Activated CD8-positive, alpha-beta memory T cell treated with anti-CD3 and anti-CD28 coated beads, Interleukin-2, amount 50 U/mL, for 24 hours (primary cell): Measurements from ENCODE around the gene TMEM184A.
"Not testable (repeated sequence)": the region's sequence is repeated elsewhere in the genome, so short reads cannot be mapped to it uniquely, and the experiment has no call there.

ENCODE experiments used
- DNase-seq: peaks from one replicate; pipeline ENCODE4 v3.0.0-alpha.2; 2020; ENCODE audit errors: extremely low read depth

TMEM184A gene

DNA sequence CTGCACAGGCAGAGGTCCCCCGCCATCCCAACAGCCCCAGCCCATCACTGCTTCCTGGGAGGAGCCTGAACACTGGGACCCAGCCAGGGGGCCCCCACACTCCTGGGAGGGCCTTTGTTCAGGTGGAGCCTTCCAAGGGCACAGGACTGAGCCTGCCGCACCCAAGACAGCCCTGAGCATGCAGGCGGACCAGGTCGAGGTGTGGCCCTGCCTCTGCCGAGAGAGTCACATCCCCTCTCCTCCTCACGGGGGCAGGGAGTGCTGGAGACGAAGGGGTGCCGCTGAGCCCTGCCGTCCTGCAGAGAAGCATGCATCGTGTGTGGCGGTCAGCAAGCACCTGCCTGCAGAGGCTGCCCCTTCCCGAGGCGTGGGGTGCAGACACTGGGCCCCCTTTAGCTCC, 32.8 kb downstream of the TMEM184A start:
- no peak for DNase-seq

GRCh38 chr7:1521456-1521855, 34.5 kb downstream of the TMEM184A start:
- DNase-seq: no peak

DNA sequence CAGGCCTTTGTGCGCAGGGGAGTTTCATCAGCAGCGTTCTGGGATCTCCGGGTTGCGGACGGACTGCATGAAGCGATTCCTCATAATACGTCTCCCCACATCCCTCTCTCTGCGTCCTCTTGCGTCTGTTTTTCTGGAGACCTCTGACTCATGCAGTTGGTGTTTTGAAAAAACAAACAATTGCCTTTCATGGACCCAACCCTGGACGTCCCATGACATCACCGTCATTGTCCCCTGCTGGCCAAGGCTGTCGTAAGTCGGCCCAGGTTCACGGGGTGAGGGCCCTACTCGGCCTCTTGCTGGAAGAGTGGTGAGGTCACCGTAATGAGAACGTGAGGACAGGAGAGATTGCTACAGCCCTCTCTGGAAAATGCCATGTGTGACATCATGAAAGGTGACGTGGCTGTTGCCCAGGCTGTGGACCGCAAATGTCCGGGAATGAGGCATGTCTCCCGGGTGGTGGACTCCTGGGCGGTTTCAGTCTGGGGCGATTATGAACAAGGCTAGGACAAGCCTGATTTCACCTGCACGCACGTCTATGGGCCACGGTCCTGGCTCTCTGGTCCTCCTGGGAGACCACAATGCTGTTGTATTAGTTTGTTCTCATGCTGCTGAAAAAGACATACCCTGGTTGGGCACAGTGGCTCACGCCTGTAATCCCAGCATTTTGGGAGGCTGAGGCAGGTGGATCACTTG, 35.3 kb downstream of the TMEM184A start:
- no peak for DNase-seq

DNA sequence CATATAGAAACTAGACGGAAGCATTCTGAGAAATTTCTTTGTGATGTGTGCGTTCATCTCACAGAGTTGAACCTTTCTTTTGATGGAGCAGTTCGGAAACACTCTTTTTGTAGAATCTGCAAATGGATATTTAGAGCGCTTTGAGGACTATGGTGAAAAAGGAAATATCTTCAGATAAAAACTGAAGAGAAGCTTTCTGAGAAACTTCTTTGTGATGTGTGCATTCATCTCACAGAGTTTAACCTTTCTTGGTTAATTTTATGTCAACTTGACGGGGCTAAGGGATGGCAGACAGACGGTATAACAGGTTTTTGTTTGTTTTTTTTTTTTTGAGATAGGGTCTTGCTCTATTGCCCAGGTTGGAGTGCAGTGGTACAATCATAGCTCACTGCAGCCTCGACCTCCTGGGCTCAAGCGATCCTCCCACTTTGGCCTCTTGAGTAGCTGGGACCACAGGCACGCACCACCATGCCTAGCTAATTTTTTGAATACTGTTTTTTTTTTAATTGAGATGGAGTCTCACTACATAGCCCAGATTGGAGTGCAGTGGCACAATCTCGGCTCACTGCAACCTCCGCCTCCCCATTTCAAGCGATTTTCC, 36.6 kb downstream of the TMEM184A start:
- not testable (repeated sequence) for DNase-seq

GRCh38 chr7:1516586-1517251, 39.3 kb downstream of the TMEM184A start:
- DNase-seq: no peak

DNA sequence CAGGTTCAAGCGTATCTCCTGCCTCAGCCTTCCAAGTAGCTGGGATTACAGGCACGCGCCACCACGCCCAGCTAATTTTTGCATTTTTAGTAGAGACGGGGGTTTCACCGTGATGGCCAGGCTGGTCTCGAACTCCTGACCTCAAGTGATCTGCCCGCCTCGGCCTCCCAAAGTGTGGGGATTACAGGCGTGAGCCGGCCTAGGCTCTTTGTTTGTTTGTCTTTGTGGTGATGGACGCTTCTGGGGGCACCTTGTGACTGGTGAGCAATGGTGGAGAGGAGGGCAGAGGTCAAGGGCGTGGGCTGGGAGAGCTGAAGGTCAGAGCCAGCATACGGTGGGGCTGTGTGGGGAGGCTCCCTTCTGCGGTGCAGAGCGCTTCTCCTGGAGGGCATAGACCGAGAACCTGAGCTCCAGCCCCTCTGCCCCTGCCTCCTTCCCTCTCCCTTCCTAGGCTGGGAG, 40.5 kb downstream of the TMEM184A start:
- DNase-seq: not testable (repeated sequence)

- DNase-seq: no peak
Measured at GRCh38 chr7:1514995-1515401, 41.0 kb downstream of the TMEM184A start.

GRCh38 chr7:1514407-1514806, 41.6 kb downstream of the TMEM184A start:
- DNase-seq: no peak

DNA sequence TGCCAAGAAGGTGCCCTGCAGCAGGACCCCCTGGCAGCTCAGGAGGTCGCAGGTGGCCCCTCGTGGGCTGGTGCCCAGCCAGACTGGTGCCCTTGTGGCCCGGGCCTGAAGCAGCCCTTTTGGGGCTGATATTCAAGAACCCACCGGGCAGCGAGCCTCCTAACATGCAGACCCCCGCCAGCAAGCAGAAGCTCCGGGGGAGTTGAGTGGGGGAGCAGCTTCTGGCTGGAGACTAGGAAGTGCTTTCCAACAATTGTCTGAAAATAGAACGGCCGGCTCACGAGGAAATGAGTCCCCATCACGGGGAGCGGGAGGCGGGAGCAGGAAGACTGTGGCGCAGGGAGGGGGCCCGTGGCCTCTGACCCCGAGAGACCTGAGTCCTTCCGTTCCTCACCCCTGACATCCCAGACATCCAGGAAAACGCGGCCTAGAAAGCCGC, 42.3 kb downstream of the TMEM184A start:
- DNase-seq: no peak

DNA sequence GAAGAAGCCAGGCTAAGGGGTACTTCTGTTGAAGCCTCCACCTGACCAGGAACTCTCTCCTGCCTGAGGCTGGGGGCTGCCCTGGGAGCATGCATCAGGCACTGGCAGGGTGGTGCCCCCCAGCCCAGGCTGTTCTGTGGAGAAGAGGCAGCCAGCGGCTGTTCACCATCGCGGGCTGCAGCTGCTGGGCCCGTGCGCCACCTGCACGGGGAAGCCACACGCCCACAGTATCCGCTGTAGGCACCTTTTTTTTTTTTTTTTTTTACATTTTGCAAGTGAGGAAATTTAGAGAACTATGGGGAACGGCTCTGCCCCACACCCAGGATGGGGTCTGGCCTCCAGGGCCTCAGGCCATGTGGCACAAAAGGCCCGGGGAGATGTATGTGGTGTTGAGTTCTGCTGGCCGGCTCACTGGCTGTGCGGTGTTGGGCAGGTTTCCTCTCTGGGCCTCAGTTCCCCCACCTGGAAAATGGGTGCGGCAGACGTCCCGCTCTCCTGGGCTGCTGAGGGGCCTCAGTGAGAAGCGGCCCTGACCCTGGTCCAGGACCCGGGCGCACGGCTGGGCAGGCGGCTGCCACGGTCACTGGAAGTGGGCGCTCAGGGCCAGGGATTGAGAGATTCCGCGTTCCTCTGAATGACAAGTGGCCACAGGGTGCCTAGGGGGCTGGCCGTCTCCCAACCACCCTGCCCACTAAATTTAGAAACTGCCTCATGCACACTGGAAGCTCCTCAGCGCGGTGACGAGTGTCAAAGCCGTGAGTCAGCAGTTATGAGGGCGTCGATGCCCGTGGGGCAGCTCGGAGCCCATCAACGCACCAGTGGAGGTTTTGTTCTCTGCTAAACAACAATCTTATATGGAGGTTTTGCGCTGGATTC, 43.0 kb downstream of the TMEM184A start:
- no peak for DNase-seq

DNA sequence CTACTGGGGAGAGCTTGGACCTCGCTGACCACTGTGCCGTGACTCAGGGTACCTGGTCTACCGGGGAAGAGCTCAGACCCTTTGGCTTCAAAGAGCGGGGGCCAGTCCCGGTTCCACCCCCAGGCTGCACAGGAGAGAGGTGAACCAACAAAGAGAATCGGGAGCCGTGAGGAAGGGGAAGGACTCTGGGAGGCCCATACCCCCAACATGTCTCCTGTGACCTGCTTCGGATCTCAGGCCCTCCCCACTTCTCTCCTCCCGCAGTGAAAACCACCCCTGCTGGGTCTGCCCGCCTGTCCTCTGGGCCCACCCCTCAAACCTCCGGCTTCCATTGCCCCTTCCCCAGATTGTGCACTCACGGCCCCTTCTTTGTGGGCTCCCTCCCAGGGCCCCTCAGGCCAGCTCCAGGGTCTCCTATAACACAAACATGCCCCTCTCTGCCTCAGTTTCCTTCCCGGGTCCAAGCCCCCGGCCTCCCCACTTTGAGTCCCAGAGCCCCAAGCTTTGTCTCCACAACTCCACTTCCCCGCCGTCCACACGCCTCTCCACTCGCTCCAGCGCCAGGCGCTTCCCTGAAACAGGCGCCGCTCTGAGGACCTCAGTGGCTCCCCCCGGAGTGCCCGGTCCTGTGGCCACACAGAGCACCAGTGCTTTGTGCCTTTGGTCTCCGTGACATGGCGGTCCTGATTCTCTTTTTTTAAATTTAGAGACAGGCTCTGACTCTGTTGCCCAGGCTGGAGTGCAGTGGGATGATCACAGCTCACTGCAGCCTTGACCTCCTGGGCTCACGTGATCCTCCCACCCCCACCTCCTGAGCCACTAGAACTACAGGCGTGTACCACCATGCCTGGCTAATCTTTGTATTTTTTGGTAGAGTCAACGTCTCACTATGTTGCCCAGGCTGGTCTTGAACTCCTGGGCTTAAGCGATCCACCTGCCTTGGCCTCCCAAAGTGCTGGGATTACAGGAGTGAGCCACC, 44.3 kb downstream of the TMEM184A start:
- DNase-seq: no peak

DNA sequence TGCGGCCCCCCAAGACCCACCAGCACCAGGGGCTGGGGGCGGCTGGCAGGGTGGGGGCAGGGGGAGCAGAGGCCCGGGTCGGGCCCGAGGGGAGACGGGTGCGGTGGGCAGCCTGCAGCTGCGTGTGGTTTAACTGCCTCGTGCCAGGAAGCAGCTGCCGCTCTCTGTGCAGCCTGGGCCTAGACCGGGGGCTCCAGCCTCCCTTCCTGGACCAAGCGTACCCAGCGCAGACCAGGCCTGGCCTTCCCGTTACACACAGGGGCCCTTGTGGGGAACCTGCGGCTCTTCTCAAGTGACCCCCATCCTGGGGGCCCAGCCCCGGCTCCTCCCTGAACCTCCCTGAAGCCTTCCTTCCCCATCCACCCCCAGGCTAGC, 45.2 kb downstream of the TMEM184A start:
- DNase-seq: no peak

DNA sequence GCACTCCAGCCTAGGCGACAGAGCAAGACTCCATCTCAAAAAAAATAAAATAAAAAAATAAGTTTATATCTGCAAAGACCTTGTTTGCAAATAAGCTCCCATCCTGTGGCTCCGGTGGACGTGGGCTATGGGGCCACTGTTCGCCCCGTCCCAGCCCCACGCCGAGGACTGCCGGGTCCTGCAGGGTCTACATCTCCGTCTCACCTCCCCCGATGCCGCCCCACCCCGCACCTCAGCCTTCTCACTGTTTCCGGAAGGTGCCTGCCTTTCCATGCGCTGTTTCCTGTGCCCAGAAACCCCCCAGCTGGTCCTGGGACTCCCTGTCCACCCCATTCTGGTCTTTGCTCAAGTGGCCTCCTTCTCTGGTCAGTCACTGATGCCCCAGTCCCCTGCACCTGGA, 46.8 kb downstream of the TMEM184A start:
- no peak for DNase-seq

DNA sequence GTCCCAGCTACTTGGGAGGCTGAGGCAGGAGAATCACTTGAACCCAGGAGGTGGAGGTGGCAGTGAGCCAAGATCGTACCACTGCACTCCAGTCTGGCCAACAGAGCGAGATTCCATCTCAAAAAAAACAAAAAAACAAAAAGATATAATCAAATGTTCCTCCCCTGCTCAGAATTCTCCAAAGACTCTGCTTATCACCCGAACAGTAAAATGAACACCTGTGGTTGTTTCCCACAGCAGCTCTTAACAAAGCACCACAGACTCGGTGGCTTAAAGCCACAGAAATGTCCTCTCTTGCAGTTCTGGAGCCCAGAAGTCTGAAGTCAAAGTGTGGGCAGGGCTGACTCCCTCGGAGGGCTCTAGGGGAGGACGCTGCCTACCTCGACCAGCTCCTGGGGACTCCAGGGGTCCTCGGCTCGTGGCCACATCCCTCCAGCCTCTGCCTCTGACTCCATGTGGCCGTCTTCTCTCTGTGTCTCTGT, 47.7 kb downstream of the TMEM184A start:
- DNase-seq: no peak

- no peak for DNase-seq
Measured at GRCh38 chr7:1505731-1506550, 50.1 kb downstream of the TMEM184A start.

DNA sequence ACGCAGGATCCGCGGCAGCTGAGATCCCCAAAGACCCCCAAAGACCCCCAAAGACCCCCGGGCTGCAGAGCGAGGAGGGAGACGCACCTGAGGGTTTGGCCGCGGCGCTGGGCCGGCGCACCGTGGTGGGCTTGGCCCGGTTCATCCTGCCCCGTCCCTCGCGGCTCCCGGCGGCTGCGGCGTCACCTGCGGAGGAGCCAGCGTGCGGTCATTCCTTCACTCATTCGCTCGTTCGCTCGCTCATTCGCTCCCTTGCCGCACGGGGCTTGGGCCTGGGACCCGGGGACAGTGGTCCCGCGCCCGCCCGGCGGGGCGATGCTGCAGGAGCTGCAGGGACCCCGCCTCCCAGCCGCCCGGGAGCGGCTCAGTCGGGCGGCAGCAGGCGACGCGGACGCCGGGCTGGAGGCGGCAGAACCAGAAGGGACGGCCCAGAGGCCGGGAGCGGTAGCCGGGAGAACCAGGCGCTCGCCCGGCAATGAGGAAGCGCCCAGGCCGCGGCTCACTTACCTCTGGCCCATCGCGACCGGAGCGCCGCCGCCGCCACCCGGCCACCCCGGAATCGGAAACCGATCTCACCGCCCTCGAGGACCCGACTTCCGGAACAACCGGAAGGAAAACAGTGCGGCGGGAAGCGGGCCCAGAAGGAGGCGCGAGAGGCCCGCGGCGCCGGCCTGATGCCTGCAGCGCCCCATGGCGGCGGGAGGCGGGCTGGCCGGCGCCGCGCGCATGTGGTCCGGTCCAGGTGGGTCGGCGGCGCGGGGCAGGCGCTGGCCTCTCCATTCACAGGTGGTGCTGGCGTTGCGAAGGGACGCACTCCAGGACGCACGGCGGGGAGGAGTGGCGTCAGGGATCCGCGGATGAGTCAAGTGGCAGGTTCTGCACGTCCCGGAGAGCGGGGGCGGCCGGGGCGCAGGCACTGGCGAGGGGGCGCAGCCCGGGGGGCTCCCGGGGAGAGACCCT, 51.9 kb downstream of the TMEM184A start, which contains the start of gene INTS1:
Gene INTS1 (minus strand): TSS at position 574 of the 960 bp plus-strand sequence. CDS start 429 bp downstream, at position 145.
- DNase-seq: peak; percentile 76

GRCh38 chr7:1503390-1503789, 52.6 kb downstream of the TMEM184A start:
- DNase-seq: no peak

- no peak for DNase-seq
Measured at GRCh38 chr7:1502845-1503244, 53.2 kb downstream of the TMEM184A start.
